Activated effector memory CD4-positive, alpha-beta T cell treated with anti-CD3 and anti-CD28 coated beads, Interleukin-2, amount 50 U/mL, for 16 hours (primary cell): Measurements from ENCODE around the gene ATAD1.
"Not testable (repeated sequence)": the region's sequence is repeated elsewhere in the genome, so short reads cannot be mapped to it uniquely, and the experiment has no call there.

ENCODE experiments used
- DNase-seq: peaks from one replicate; pipeline ENCODE4 v3.0.0-alpha.2; 2020

The ATAD1 gene

GRCh38 chr10:87752566-87752965 lies 65.5 kb downstream of the ATAD1 start:
- DNase-seq, result no peak

DNA sequence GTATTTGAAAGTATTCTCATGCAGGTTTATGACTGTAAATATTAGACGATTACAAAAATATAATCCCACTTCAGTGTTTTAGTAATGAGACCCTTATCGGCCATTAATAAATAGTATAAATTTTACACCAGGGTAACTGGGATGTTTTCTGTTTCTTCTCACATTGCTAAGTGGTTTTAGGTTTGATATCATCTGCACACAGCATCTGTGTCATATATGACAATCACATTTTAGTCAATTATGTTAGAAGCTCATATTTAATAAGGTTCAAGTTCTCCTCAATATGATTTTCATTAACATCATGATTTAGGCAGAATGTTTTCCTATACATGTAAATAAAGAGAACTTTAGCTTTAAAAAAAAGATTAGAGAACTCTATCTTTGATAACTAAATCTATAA lies 66.8 kb downstream of the ATAD1 start:
- DNase-seq, result no peak

DNA sequence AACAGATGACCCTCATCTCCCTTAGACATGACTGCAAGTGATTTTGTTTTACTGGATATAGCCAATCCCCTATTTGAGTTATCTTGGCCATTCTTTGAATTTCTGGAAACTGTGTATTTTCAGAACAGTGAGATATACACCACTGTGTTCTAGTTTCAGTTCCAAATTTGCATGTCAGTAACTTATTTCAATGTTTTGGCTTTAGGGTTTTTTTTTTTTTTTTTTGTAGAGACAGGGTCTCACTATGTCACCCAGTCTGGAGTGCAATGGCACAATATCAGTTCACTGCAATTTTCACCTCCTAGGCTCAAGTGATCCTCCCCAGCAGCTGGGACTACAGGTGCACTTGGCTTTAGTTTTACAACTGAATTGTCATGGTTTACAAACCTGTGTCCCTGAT lies 67.2 kb downstream of the ATAD1 start:
- DNase-seq, result no peak

DNA sequence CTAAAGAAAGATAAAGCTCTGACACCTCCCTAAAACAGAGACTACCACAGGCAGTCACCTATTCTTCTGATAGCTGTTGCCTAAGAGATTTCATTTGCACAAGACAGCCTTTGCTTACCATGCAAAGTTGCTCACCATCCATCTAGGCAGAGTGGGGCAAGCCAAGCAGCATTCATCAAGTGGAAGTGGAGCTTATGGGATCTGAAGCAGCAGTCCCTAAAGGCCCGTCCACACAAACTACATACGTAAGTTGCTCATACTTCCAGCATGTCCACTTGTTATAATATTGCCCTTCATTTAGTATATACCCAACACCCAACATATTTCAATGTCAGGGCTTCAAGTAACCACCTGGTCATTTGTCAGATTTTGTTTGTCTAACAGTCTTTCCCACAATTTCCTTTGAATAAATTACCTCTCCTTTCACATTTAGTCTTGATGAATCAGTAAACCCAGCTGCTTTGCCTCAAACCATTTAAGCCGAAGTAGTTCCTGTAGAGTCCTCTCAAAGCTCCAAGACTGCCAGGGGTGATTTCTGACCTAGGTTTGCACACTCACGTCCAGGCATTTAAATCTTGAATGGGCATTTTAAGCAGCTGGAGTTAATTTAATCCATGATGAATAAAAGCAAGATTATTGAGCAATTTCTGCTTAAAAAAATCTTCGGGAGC lies 67.9 kb downstream of the ATAD1 start:
- no peak for DNase-seq

GRCh38 chr10:87748244-87748643 lies 69.8 kb downstream of the ATAD1 start:
- DNase-seq, result not testable (repeated sequence)

- no peak for DNase-seq
Observed at GRCh38 chr10:87746911-87747310, 71.1 kb downstream of the ATAD1 start.

DNA sequence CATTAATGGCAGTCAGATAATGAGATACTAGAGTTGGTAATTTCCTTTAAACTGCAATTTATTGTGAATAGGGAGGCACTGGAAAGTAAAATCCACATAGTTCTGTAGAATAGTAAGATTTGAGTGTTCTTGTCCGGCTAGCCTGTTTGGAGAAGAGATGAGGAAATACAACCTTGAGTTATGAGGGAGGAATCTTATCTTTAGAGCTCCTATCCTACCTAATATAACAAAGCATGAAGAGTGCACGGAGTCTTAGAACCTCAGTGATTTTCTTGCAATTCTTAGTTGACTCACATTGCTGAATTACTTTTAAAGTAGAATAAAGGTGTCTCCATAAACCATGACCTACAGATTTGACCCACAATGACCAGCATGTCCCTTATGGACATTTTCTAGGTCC lies 73.4 kb downstream of the ATAD1 start:
- DNase-seq, result no peak

- not testable (repeated sequence) for DNase-seq
Observed at GRCh38 chr10:87742992-87743610, 74.9 kb downstream of the ATAD1 start.

GRCh38 chr10:87740254-87740655 lies 77.8 kb downstream of the ATAD1 start:
- no peak for DNase-seq

DNA sequence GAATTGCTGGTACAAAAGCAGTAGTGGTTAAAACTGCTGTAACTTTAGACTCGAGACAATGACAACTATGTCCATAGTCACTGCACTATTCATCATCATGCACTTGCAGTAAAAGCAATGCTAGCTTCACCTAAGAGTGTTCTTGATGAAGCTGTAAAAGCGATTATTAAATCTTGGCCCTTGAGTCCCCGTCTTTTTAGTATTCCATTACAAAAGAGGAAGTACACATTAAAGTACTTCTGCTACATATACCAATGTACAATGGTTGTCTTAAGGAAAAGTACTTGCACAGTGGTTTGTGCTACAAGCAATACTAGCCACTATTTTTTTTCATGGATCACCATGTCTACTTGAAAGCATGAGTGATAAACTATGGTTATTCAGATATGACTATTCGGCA lies 78.3 kb downstream of the ATAD1 start:
- DNase-seq, result no peak

GRCh38 chr10:87738253-87738652 lies 79.8 kb downstream of the ATAD1 start:
- not testable (repeated sequence) for DNase-seq

- DNase-seq, result no peak
Observed at GRCh38 chr10:87734987-87735827, 82.8 kb downstream of the ATAD1 start.

DNA sequence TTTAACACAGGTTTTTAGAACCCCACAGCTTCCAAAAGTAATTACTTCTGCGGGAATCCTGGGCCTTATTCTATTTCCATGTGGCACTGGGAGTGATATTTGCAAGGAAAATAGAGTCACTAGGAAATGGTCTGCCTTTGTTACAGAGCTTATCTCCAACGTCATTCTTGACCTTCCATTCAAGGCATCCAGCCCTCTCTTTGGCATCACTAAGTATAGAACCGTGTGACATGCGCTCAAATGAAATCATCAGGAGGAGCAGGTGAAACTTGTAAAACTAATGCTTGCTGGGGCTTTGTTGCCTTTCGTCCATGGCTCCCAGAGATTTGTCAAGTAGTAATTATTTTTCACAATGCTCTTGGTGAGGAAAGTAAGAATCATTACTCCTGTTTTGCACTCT lies 84.9 kb downstream of the ATAD1 start:
- no peak for DNase-seq

DNA sequence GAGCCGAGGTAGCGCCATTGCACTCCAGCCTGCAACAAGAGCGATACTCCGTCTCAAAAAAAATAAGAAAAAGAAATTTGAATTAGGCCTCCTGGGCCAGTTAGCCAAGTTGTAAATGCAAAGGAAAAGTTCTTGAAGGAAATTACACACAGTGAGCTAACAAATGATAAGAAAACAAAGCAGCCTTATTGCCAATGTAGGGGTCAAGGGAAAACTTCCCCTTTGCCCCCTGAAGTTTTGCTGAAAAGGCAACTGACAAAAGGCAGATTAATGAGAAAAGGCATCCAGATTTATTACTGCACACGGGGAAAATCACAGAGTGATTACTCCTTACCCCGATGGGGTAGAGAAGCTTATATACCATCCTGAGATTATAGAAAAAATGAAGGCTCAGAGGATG lies 88.1 kb downstream of the ATAD1 start:
- DNase-seq, result no peak

- no peak for DNase-seq
Observed at GRCh38 chr10:87724789-87725188, 93.2 kb downstream of the ATAD1 start.

DNA sequence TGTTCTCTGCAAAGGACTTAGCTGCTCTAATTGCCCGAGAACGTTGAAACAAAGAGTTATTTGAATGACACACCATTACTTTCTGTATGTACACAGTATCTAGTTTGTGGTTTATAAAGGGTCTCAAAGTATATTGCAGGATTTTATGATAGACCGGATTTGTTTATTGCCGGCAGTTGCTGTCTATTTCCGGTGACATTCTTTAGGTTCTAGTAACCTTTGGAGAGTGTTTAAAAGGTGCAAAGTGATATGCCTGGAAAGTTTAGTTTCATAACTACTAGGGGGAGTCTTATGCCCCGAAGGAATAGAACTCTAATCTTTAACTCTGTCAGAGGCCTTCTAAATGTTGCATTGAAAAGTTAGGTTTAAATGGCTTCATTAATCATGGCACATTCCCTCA lies 94.5 kb downstream of the ATAD1 start:
- DNase-seq, result no peak

DNA sequence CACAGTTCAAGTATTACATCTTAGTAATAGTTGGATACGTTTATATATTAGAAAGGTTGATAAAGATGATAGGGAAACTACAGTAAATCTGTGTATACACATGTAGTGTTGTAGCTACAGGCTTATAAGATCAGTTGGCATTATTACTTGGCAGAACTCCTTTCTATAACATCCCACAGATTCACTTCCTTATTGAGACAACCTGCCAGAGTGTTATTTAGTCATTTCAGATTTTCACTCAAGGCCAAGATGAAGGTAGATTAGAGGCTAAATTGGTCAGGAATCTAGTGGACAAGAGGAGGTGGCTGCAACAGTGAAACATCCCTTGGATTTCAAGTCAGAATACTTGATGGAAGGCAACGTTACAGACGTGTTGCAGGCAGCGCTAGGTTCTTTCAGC lies 95.3 kb downstream of the ATAD1 start:
- no peak for DNase-seq

GRCh38 chr10:87721781-87722180 lies 96.2 kb downstream of the ATAD1 start:
- DNase-seq, result no peak

- no peak for DNase-seq
Observed at GRCh38 chr10:87720665-87721064, 97.4 kb downstream of the ATAD1 start.

- no peak for DNase-seq
Observed at GRCh38 chr10:87716348-87716670, 101.7 kb downstream of the ATAD1 start.

DNA sequence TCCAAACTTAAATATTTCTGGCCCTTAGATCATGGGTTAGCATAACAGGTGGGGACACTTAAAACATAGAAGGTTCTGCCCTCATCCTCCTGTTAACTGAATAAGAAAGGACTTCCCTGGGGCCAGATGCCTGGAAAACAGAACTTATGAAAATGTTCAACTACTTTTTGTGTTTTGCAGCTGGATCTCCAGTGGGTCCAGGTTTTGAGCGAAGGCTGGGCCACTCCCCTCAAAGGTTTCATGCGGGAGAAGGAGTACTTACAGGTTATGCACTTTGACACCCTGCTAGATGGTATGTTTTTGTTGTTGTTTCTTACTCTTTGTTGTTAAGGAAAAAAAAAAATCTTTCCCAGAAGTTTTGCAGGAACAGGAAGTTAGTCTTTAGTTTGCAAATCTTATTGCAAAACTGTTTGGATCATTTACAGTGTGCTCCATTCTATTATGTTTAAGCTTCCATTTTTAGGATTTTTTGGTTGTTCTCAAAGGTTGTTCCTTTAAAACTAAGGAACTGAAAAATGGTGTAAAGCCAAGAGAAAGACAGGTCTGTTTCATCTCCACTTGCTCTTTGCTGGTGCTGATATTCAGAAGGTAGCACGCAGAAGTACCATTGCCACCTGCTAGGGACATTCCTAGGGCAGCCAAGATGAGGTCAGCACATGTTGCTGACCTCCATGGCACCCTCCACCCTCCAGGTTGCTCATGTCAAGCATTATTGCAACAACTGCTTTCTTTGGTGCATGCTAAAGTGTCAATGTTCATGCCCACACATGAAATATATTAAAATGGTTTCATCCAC lies 102.3 kb downstream of the ATAD1 start:
- no peak for DNase-seq

GRCh38 chr10:87713707-87714106 lies 104.3 kb downstream of the ATAD1 start:
- DNase-seq, result no peak

- DNase-seq, result no peak
Observed at GRCh38 chr10:87712913-87713616, 105.0 kb downstream of the ATAD1 start.
